ENCODE results near the gene CDC123.
A peak's percentile ranks its signal among the peaks of the same experiment; 100 is the strongest.

The CDC123 gene

DNA sequence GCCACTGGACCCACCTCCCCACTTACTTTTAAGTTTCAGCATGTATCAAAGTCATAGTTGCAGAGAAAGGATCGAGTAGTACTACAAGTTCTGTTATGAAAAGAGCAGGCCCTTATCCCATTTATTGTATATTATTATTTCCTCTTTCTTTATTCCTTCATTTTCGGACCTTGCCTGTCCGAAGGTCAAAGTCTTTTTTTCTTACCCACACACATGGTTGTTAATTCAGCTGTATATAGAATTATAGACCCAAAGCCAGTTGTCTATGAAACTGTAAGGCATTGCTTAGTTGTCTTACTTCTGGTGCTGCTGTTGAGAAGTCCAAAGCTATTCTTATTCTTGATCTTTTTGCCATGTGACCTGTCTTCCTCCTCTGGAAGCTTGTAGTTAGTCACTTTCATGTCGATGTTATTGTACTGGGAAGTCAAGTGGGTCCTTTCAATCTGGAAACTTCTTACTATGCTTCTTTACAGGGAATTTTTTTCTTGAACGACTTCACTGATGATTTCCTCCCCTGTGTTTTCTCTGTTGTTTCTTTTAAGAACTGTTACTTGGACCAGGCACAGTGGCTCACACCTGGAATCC lies 8.6 kb upstream of the CDC123 start:
- no peak overlapping the region for H3K4me3 ChIP-seq
- H3K4me1 ChIP-seq = peaks cover 34 to 87% (median 72%) of the 10 kb centered on the region in 10 experiments
- peak overlapping the region in 1 of 11 experiments; percentile 51; a peak in 3 of 22 replicates for H3K9ac ChIP-seq
- no peaks in the 10 kb centered on the region for H3K27me3 ChIP-seq
- no peak for TF ChIP-seq Cebpa-rat (IDR thresholded peaks at IDR 0.05)
- no peaks in the 10 kb centered on the region for H3K9me3 ChIP-seq (replicated peaks in 1 of 11)
- H3K27ac ChIP-seq = peak overlapping the region; percentile 10 to 74 (median 39); a peak in 11 of 22 replicates
- peaks cover 0 to 20% (median 0%) of the 10 kb centered on the region in 11 experiments; a peak in 6 of 22 replicates for H4K20me1 ChIP-seq
- H3K4me2 ChIP-seq = peak overlapping the region in 8 of 11 experiments; percentile 35 to 84 (median 64); a peak in 14 of 22 replicates
- H3K36me3 ChIP-seq = peaks cover 33 to 88% (median 67%) of the 10 kb centered on the region in 11 experiments

DNA sequence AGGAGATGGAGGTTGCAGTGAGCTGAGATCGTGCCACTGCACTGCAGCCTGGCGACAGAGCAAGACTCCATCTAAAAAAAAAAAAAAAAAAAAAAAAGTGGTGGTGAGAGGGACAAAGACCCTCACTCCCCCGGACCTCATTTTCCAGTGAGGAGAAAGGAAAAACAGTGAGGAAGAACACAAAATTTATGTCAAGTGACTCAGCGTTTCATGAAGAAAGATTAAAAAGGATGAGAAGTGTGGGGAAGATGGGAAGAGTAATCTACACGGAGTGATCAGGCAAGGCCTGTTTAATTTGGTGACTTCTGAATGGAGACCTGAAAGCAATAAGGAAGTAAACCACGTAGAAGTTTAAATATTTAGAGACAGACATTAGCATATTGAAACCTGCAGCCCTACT lies 7.3 kb upstream of the CDC123 start:
- Histone ChIP-seq H3K4me2 (peak overlapping the region in 6 of 11 experiments; percentile 5 to 84 (median 67); a peak in 7 of 22 replicates), H3K27ac (peak overlapping the region in 7 of 11 experiments; percentile 2 to 96 (median 13); a peak in 8 of 22 replicates), H3K4me1 (peaks cover 31 to 87% (median 76%) of the 10 kb centered on the region in 10 experiments), H4K20me1 (peaks cover 0 to 29% (median 0%) of the 10 kb centered on the region in 11 experiments; a peak in 7 of 22 replicates), H3K9ac (no peak overlapping the region), H3K36me3 (peaks cover 29 to 88% (median 66%) of the 10 kb centered on the region in 11 experiments), H3K27me3 (no peaks in the 10 kb centered on the region), H3K9me3 (replicated peaks in 1 of 11) (no peaks in the 10 kb centered on the region), H3K4me3 (no peak overlapping the region)
- no peak for TF ChIP-seq Cebpa-rat (IDR thresholded peaks at IDR 0.05)

DNA sequence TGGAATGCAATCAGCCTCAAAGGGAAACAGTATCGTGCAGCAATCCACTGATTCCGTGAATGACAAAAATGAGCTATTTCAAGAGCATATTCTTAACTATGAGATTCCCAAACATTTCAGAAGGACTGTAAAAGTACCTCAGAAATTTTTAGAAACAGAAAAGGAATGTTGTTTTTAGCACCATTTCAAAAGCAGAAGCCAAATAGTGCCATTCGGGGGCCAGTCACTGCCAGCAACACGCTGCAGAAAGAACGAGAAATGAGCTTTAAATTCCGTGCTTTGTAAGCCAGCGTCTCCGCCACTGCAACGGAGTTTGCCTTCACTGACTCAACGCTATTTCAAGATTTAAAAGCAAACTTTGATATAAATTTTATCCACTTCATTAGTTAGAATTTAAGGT lies 6.6 kb upstream of the CDC123 start:
- H3K4me1 ChIP-seq = peaks cover 39 to 90% (median 82%) of the 10 kb centered on the region in 10 experiments
- no peaks in the 10 kb centered on the region for H3K9me3 ChIP-seq (replicated peaks in 1 of 11)
- peak overlapping the region in 6 of 11 experiments; percentile 5 to 81 (median 24); a peak in 4 of 22 replicates for H3K4me2 ChIP-seq
- no peak overlapping the region for H3K4me3 ChIP-seq
- H3K9ac ChIP-seq = no peak overlapping the region; a peak in 2 of 22 replicates
- H3K27ac ChIP-seq = peak overlapping the region in 5 of 11 experiments; percentile 2 to 96 (median 11); a peak in 6 of 22 replicates
- no peak for TF ChIP-seq Cebpa-rat (IDR thresholded peaks at IDR 0.05)
- H3K36me3 ChIP-seq = peaks cover 25 to 84% (median 60%) of the 10 kb centered on the region in 11 experiments
- no peaks in the 10 kb centered on the region for H3K27me3 ChIP-seq
- peaks cover 0 to 34% (median 0%) of the 10 kb centered on the region in 11 experiments; a peak in 8 of 22 replicates for H4K20me1 ChIP-seq

DNA sequence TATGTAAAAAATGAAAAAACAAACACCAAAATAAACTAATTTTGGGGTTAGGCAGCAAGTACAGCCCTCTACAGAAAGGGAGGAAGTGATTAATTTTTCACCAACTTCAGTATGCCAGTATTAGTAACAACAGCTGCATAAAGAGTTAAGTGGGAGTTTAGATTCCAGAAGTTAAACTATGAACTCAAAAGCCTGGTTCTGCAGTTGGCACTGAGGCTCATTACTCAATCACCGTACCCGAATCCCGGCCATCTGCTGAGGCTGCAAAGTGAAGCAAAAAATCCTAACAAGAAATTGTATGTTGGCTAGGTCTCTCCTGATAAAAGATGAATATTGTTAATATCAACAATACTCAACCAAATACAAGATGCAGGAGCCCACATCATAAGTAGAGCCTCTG lies 4.3 kb upstream of the CDC123 start:
- peak overlapping the region; percentile 50 to 95 (median 88) for H3K4me2 ChIP-seq
- H3K27ac ChIP-seq = peak overlapping the region; percentile 60 to 98 (median 96); a peak in 21 of 22 replicates

DNA sequence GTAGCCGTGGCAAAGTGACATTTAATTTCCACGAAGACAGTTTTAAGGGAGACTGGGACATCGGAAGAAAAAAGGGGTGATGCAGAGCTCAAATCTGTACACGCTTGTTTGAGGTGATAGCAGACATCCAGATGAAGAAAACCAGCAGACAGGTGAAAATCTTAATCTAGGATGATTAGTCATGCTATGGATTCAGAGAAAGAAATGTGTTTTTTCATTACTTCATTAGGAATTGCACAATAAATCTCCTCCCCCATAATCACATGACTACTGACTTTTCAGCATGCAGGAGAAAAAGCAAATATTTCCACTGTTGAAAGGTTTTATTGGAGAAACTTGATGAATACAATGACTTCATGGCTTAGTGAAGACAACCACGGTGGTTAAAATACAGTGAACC lies 2.8 kb upstream of the CDC123 start:
- H3K4me2 ChIP-seq = peak overlapping the region; percentile 79 to 95 (median 88); a peak in 20 of 22 replicates
- H3K4me3 ChIP-seq = peak overlapping the region in 7 of 10 experiments; percentile 84 to 98 (median 88); a peak in 9 of 20 replicates
- peaks cover 0 to 50% (median 25%) of the 10 kb centered on the region in 11 experiments; a peak in 17 of 22 replicates for H3K36me3 ChIP-seq
- H4K20me1 ChIP-seq = peaks cover 2 to 41% (median 10%) of the 10 kb centered on the region in 11 experiments; a peak in 19 of 22 replicates
- TF ChIP-seq Cebpa-rat (IDR thresholded peaks at IDR 0.05) = peak in 4 of 11 experiments; percentile 22 to 71 (median 68); a peak in 7 of 22 replicates
- H3K27ac ChIP-seq = peak overlapping the region in 10 of 11 experiments; percentile 93 to 98 (median 96); a peak in 20 of 22 replicates
- H3K9ac ChIP-seq = peak overlapping the region in 9 of 11 experiments; percentile 19 to 95 (median 87); a peak in 13 of 22 replicates
- H3K9me3 ChIP-seq (replicated peaks in 1 of 11) = no peaks in the 10 kb centered on the region
- H3K4me1 ChIP-seq = peaks cover 46 to 76% (median 72%) of the 10 kb centered on the region in 10 experiments
- no peaks in the 10 kb centered on the region for H3K27me3 ChIP-seq

More for the DNA sequence above, 4.3 kb upstream of the CDC123 start:
- peaks cover 37 to 80% (median 76%) of the 10 kb centered on the region in 10 experiments for H3K4me1 ChIP-seq
- H4K20me1 ChIP-seq = peaks cover 0 to 34% (median 0%) of the 10 kb centered on the region in 11 experiments; a peak in 9 of 22 replicates
- H3K36me3 ChIP-seq = peaks cover 4 to 61% (median 38%) of the 10 kb centered on the region in 11 experiments; a peak in 19 of 22 replicates
- peak in 1 of 11 experiments; percentile 7; a peak in 1 of 22 replicates for TF ChIP-seq Cebpa-rat (IDR thresholded peaks at IDR 0.05)
- H3K4me3 ChIP-seq = peak overlapping the region in 6 of 10 experiments; percentile 1 to 45 (median 29); a peak in 9 of 20 replicates
- no peaks in the 10 kb centered on the region for H3K9me3 ChIP-seq (replicated peaks in 1 of 11)
- peak overlapping the region; percentile 43 to 95 (median 73); a peak in 20 of 22 replicates for H3K9ac ChIP-seq
- no peaks in the 10 kb centered on the region for H3K27me3 ChIP-seq

DNA sequence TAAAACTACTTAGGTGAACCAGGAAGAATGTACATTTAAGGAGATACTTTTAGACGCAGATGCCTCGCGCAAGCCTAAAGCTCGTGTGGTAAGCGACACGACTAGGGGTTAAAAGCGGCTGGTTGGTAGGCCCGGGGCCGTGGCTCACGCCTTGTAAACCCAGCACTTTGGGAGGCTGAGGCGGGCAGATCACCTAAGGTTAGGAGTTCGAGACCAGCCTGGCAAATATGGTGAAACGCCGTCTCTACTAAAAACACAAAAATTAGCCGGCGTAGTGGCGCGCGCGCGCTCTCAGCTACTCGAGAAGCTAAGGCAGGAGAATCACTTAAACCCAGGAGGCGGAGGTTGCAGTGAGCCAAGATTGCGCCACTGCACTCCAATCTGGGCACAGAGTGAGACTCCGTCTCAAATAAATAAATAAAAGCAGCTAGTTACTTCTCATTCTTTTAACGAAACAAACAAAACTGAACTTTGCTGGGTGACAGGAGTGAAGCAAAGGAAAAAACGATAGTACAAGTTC lies 1.2 kb upstream of the CDC123 start:
- H3K4me3 ChIP-seq = peak overlapping the region; percentile 84 to 99 (median 88)
- H3K36me3 ChIP-seq = peaks cover 12 to 50% (median 29%) of the 10 kb centered on the region in 11 experiments; a peak in 21 of 22 replicates
- H3K9me3 ChIP-seq (replicated peaks in 1 of 11) = no peaks in the 10 kb centered on the region
- peaks cover 53 to 76% (median 68%) of the 10 kb centered on the region in 10 experiments for H3K4me1 ChIP-seq
- peak overlapping the region; percentile 93 to 98 (median 96) for H3K27ac ChIP-seq
- peaks cover 9 to 57% (median 26%) of the 10 kb centered on the region in 11 experiments; a peak in 20 of 22 replicates for H4K20me1 ChIP-seq
- H3K4me2 ChIP-seq = peak overlapping the region; percentile 79 to 95 (median 88)
- no peaks in the 10 kb centered on the region for H3K27me3 ChIP-seq
- TF ChIP-seq Cebpa-rat (IDR thresholded peaks at IDR 0.05) = peak in 9 of 11 experiments; percentile 30 to 73 (median 49); a peak in 9 of 22 replicates
- peak overlapping the region; percentile 87 to 97 (median 92) for H3K9ac ChIP-seq

DNA sequence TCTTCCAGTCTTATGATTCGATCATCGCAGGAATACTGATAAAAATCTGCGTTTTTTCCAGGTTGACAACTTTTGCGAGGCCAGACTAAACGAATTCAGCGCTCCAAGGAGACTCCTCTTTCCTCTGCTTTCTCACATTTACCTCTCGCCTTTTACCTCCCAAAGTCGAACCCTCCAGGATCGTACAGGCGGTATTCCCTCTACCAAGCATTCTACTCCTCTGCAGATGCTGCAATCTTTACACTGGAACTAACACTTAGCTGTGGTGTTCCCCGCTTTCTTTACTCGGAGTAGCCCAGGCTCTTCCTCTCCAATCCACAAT lies 746 bp upstream of the CDC123 start:
- Histone ChIP-seq H3K27me3 (no peaks in the 10 kb centered on the region), H3K27ac (peak overlapping the region; percentile 93 to 98 (median 96)), H3K4me3 (peak overlapping the region; percentile 84 to 99 (median 88)), H3K36me3 (peaks cover 17 to 50% (median 33%) of the 10 kb centered on the region in 11 experiments; a peak in 21 of 22 replicates), H3K4me1 (peaks cover 53 to 72% (median 65%) of the 10 kb centered on the region in 10 experiments), H4K20me1 (peaks cover 9 to 61% (median 30%) of the 10 kb centered on the region in 11 experiments; a peak in 20 of 22 replicates), H3K9ac (peak overlapping the region; percentile 87 to 97 (median 92)), H3K4me2 (peak overlapping the region; percentile 79 to 95 (median 88)), H3K9me3 (replicated peaks in 1 of 11) (no peaks in the 10 kb centered on the region)
- peak in 2 of 11 experiments; percentile 1 to 7; a peak in 1 of 22 replicates for TF ChIP-seq Cebpa-rat (IDR thresholded peaks at IDR 0.05)

DNA sequence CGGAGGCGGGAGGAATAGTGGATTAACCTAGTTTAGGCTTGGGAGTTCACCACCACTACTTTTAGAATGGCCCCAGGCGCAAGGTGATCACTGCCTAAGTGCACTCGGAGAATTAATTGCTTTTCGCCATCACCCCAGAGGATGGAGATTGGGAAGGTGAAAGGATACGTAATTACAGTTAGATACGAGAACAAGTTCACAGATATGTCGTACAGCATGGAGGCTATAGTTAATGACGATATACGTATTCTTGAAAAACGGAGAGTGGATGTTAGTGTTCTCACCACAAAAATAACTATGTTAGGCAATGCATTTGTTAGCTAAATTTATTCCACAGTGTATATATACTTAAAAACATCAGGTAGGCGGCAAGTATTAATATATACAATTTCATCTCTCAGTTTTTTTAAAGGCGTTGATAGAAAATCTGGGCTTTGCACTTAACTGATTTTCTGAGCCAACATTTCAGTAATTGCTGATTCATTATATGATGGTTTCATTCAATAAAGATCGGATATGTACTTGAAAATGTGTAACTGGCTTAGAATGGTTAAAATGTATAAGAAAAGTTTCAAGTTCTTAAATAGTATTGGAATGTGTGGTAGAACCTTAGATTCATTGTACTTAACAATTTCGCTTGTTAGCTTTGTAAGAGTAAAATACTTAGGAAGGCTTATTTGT lies 683 bp downstream of the CDC123 start:
- peaks cover 31 to 57% (median 48%) of the 10 kb centered on the region in 11 experiments for H3K36me3 ChIP-seq
- H3K9me3 ChIP-seq (replicated peaks in 1 of 11) = no peaks in the 10 kb centered on the region
- H3K4me3 ChIP-seq = peak overlapping the region; percentile 84 to 99 (median 88)
- H3K27me3 ChIP-seq = no peaks in the 10 kb centered on the region
- no peak for TF ChIP-seq Cebpa-rat (IDR thresholded peaks at IDR 0.05)
- peak overlapping the region; percentile 87 to 97 (median 92) for H3K9ac ChIP-seq
- peak overlapping the region; percentile 72 to 93 (median 88) for H3K4me2 ChIP-seq
- H3K27ac ChIP-seq = peak overlapping the region; percentile 93 to 98 (median 96)
- peaks cover 49 to 72% (median 62%) of the 10 kb centered on the region in 10 experiments for H3K4me1 ChIP-seq
- H4K20me1 ChIP-seq = peaks cover 21 to 71% (median 45%) of the 10 kb centered on the region in 11 experiments; a peak in 21 of 22 replicates

Measured in BLaER1 treated with 17β-estradiol and CSF1 and Interleukin-3, amounts not matched to agents 10 nM and 100 nM (cell line).